Smooth muscle cell (in vitro differentiated cells): Measurements from ENCODE around the gene OSBPL6. TPM values are rescaled to one million over a fixed set of nuclear protein-coding genes. Genes with fewer than 3 reads are reported as not detected.

Experiments
- DNase-seq: peaks from one replicate; lab custom pipeline; 2025; ENCODE audit not compliant: unreplicated experiment; lab: John Stamatoyannopoulos, UW
- H2AFZ ChIP-seq: fragments of 200-600 bp; sonication (generic); 2 replicates; pipeline ENCODE4 v1.6.0; 2016; ENCODE audit warnings: antibody characterized with exemption, low read depth, mild to moderate bottlenecking
- H3F3A ChIP-seq: fragments of 200-600 bp; sonication (generic); 2 replicates; pipeline ENCODE4 v1.6.0; 2017; ENCODE audit warnings: antibody characterized with exemption, low read depth
- H3K27ac ChIP-seq: fragments of 200-600 bp; sonication (generic); 2 replicates; pipeline ENCODE4 v1.5.1; 2016; ENCODE audit warnings: low read depth, mild to moderate bottlenecking
- H3K27me3 ChIP-seq: fragments of 200-600 bp; sonication (generic); 2 replicates; pipeline ENCODE4 v1.6.1; 2016; ENCODE audit warnings: low read depth, mild to moderate bottlenecking
- H3K36me3 ChIP-seq: fragments of 200-600 bp; sonication (generic); 2 replicates; pipeline ENCODE4 v1.5.1; 2016; ENCODE audit warnings: low read depth
- H3K4me1 ChIP-seq: fragments of 200-600 bp; sonication (generic); 2 replicates; pipeline ENCODE4 v1.5.1; 2016; ENCODE audit warnings: low read depth
- H3K4me2 ChIP-seq: fragments of 200-600 bp; sonication (generic); 2 replicates; pipeline ENCODE4 v1.6.0; 2016; ENCODE audit warnings: mild to moderate bottlenecking
- H3K4me3 ChIP-seq: fragments of 200-600 bp; sonication (generic); 2 replicates; pipeline ENCODE4 v1.5.1; 2016; ENCODE audit warnings: mild to moderate bottlenecking
- H3K79me2 ChIP-seq: fragments of 200-600 bp; sonication (generic); 2 replicates; pipeline ENCODE4 v1.6.0; 2016; ENCODE audit warnings: low read depth, mild to moderate bottlenecking
- H3K9ac ChIP-seq: fragments of 200-600 bp; sonication (generic); 2 replicates; pipeline ENCODE4 v1.6.0; 2016; ENCODE audit warnings: low read depth
- H3K9me3 ChIP-seq: fragments of 200-600 bp; sonication (generic); replicated peaks from 2 replicates; pipeline ENCODE4 v1.5.1; 2016; ENCODE audit warnings: low read depth
- H4K20me1 ChIP-seq: fragments of 200-600 bp; sonication (generic); 2 replicates; pipeline ENCODE4 v1.6.0; 2016; ENCODE audit warnings: low read depth
- WGBS: methylation state at CpG from one replicate; pipeline ENCODE4 v1.1.7; 2016; ENCODE audit warnings: low lambda C conversion rate; 5-methylcytosine and 5-hydroxymethylcytosine counted together
- polyA plus RNA-seq: library from polyadenylated mRNA; unstranded; fragments of >200 nt; fragmentation: Nextera tagmentation; extraction: Ambion mirVana; gene quantifications from 2 replicates; pipeline ENCODE4 v1.2.1, GENCODE V29; 2016
- total RNA-seq: library from RNA; depleted of rRNA; stranded (reverse); fragments of >200 nt; gene quantifications from 2 replicates; pipeline ENCODE4 v1.2.3, GENCODE V29; 2014
- TF ChIP-seq, protein P1 (sequence below): fragments of 200-600 bp; sonication (generic); IDR thresholded peaks from 2 replicates; pipeline ENCODE4 v1.5.1; 2017; ENCODE audit warnings: borderline replicate concordance, mild to moderate bottlenecking, antibody characterized with exemption; ENCODE audit not compliant: insufficient read depth, poor library complexity, severe bottlenecking

Gene OSBPL6
- total and polyA plus RNA-seq, 2 experiments from 2014 or later: 7.4 to 7.6 TPM

GRCh38 chr2:178211943-178212342 lies 17.6 kb downstream of the OSBPL6 start:
- Histone ChIP-seq H3F3A (no peaks in the 10 kb centered on the region), H3K4me3 (no peak overlapping the region), H3K4me1 (peaks cover 12% of the 10 kb centered on the region), H3K27ac (no peak overlapping the region), H3K9me3 (no peaks in the 10 kb centered on the region), H3K27me3 (no peaks in the 10 kb centered on the region), H4K20me1 (no peaks in the 10 kb centered on the region), H2AFZ (no peak overlapping the region), H3K4me2 (no peak overlapping the region), H3K9ac (no peak overlapping the region), H3K79me2 (no peaks in the 10 kb centered on the region), H3K36me3 (no peaks in the 10 kb centered on the region)
- 32% methylated on average over 4 of the region's 4 CpGs for WGBS
- no peak for DNase-seq
- TF ChIP-seq, protein P1, sequence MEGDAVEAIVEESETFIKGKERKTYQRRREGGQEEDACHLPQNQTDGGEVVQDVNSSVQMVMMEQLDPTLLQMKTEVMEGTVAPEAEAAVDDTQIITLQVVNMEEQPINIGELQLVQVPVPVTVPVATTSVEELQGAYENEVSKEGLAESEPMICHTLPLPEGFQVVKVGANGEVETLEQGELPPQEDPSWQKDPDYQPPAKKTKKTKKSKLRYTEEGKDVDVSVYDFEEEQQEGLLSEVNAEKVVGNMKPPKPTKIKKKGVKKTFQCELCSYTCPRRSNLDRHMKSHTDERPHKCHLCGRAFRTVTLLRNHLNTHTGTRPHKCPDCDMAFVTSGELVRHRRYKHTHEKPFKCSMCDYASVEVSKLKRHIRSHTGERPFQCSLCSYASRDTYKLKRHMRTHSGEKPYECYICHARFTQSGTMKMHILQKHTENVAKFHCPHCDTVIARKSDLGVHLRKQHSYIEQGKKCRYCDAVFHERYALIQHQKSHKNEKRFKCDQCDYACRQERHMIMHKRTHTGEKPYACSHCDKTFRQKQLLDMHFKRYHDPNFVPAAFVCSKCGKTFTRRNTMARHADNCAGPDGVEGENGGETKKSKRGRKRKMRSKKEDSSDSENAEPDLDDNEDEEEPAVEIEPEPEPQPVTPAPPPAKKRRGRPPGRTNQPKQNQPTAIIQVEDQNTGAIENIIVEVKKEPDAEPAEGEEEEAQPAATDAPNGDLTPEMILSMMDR: no peak

DNA sequence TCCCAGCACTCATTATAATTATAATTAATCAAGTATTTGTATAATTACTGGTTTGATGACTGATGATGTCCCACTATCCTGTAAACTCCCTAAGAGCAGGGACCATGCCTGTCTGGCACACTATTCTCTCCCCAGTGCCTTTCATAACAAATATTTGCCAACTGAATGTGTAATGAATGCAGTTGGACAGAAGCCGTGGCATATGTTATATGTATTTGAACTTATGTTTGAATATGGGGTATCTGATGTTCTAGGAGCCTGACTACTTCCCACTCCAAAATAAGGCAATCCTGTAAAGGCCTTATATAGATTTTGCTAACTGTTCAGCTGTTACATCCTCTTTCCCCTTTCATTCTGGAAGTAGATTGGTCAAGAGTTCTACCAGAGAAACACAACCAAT lies 19.7 kb downstream of the OSBPL6 start:
- no peaks in the 10 kb centered on the region for H3K27me3 ChIP-seq
- no peaks in the 10 kb centered on the region for H3K9me3 ChIP-seq
- H3K36me3 ChIP-seq: no peaks in the 10 kb centered on the region
- H3K4me2 ChIP-seq: no peak overlapping the region
- no peak overlapping the region for H3K4me3 ChIP-seq
- H2AFZ ChIP-seq: no peak overlapping the region
- H3K79me2 ChIP-seq: no peaks in the 10 kb centered on the region
- H3F3A ChIP-seq: no peaks in the 10 kb centered on the region
- H3K9ac ChIP-seq: no peak overlapping the region
- TF ChIP-seq, protein P1: no peak
- 100% methylated on average over 1 of the region's 1 CpG for WGBS
- peaks cover 12% of the 10 kb centered on the region for H3K4me1 ChIP-seq
- no peak for DNase-seq
- H4K20me1 ChIP-seq: no peaks in the 10 kb centered on the region
- H3K27ac ChIP-seq: no peak overlapping the region

DNA sequence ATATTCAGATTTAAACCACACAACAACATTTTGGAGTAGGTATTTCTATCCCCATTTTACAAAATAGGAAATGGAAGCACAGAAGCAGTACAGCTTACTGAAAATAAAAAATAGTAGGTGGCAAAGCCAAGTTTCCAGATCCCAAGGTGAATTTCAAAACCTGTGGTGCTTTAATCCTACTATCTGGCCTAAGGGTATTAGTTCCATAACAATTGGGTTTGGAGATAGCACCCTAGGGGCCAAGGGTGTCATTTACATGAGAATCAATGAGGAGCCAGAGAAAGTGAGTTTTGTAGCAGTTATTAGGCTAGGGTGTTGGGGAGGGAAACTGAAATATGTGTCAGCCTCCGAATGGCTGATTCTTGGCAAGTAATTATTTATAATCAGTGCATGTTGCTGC lies 24.9 kb downstream of the OSBPL6 start:
- DNase-seq: no peak
- Histone ChIP-seq H3K9me3 (no peaks in the 10 kb centered on the region), H3F3A (no peaks in the 10 kb centered on the region), H3K4me3 (no peak overlapping the region), H3K27ac (no peak overlapping the region), H3K27me3 (no peaks in the 10 kb centered on the region), H3K9ac (no peak overlapping the region), H3K36me3 (no peaks in the 10 kb centered on the region), H3K4me2 (no peak overlapping the region), H3K4me1 (no peaks in the 10 kb centered on the region), H4K20me1 (no peaks in the 10 kb centered on the region), H2AFZ (no peak overlapping the region), H3K79me2 (no peaks in the 10 kb centered on the region)
- TF ChIP-seq, protein P1: no peak
- WGBS: 88% methylated on average over 1 of the region's 1 CpG

DNA sequence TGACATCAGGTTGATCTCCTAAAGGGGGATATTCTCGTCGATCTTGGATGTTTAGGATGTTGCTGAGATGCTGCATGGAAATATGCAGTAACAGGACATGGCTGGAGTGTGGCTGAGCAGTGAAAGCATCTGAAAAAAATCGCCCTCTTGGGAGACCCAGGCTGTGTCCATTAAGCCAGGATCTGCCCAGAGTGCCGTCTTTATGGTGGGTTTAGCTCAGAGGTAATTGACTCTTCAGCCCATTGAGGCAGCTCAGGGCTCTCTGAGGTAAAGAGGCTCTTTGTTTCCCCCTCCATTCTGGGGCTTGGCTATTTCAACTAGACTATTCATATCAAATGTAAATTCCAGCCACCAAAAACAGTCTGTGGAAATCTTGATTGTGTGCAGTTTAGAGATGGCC lies 26.5 kb downstream of the OSBPL6 start:
- no peaks in the 10 kb centered on the region for H3K79me2 ChIP-seq
- H3K4me3 ChIP-seq: no peak overlapping the region
- DNase-seq: no peak
- TF ChIP-seq, protein P1: no peak
- no peak overlapping the region for H2AFZ ChIP-seq
- H3K4me1 ChIP-seq: no peaks in the 10 kb centered on the region
- H3K27me3 ChIP-seq: no peaks in the 10 kb centered on the region
- no peaks in the 10 kb centered on the region for H3F3A ChIP-seq
- no peak overlapping the region for H3K4me2 ChIP-seq
- no peaks in the 10 kb centered on the region for H4K20me1 ChIP-seq
- no peaks in the 10 kb centered on the region for H3K36me3 ChIP-seq
- WGBS: 83% methylated on average over 4 of the region's 4 CpGs
- no peaks in the 10 kb centered on the region for H3K9me3 ChIP-seq
- no peak overlapping the region for H3K27ac ChIP-seq
- H3K9ac ChIP-seq: no peak overlapping the region
